GM19240 (cell line): ENCODE results near the gene DCTN1.

Experiments used
- DNase-seq: peaks from one replicate; pipeline ENCODE4 v3.0.0; 2011; ENCODE audit warnings: low spot score; ENCODE audit not compliant: insufficient read length

DCTN1 gene

DNA sequence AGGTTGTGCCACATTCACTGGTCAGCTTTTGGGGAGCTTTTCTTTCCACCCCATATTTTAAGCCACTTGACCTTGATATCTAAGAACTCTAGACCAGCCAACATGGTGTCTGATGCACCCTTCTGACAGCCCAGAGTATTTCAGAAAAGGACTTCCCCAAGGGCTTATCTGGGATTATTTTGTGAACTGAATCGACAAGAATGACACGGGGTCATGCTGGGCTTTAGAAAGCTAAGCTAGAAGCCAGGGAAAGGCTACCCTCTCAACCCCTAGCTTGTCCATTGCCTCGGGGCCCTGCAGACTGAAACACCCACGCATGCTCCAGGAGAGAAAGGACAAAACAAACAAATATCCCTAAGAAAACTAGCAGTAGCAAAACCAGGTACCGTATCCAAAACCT is 52.9 kb downstream of the DCTN1 start:
- DNase-seq: no peak

DNA sequence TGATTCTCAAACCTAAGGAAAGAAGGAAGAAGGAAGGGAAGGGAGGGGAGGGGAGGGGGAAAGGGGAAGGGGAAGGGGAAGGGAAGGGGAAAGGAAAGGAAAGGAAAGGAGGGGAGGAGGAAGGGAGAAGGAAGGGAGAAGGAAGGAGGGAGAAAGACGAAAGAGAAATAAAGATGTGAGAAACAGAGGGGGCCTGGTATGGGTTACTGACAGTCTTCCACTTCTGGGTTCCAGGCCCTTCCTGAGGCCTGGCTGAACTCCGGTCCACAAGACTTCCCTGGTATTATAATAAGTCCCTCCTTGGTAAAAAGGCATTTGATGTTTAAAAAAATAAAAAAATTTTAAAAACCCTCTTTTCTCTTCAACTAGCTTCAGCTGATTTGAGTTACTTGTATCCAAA is 54.3 kb downstream of the DCTN1 start:
- no peak for DNase-seq

DNA sequence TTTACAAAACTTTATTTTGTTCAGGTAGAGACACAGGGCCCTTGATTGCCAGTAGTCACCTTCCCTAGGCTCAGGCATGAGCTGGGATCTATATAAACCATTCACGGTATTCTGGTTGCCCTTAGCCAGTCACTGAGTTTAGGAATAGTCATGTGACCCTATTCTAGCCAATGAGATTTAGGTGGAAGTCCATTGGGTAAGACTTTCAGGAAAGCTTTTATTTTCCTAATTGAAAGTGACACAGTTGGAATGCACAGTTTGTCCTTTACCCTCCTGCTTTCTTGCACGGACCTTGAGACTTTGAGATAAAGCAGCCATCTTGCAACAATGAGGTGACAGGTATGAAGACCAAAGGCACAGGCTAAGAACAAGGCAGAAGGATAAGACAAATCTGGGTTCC is 58.4 kb downstream of the DCTN1 start:
- no peak for DNase-seq

DNA sequence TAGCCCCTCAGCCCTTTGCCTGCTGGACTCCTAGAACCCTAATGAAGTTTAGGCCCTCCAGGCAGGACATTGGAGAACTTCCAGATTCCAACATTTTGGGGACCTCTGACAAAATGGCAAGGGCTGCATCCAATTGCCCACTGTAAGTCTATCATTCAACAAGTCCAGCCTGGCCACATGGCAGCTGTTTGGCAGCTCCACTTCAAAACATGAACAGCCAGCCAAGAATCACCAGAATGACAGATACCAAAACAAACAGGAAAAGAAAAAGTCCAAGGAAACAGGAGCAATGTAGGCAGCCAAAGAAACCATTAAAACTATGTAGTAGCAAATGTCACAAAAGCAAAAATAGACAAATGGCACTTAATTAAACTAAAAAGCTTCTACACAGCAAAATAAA is 62.4 kb downstream of the DCTN1 start:
- DNase-seq: no peak

DNA sequence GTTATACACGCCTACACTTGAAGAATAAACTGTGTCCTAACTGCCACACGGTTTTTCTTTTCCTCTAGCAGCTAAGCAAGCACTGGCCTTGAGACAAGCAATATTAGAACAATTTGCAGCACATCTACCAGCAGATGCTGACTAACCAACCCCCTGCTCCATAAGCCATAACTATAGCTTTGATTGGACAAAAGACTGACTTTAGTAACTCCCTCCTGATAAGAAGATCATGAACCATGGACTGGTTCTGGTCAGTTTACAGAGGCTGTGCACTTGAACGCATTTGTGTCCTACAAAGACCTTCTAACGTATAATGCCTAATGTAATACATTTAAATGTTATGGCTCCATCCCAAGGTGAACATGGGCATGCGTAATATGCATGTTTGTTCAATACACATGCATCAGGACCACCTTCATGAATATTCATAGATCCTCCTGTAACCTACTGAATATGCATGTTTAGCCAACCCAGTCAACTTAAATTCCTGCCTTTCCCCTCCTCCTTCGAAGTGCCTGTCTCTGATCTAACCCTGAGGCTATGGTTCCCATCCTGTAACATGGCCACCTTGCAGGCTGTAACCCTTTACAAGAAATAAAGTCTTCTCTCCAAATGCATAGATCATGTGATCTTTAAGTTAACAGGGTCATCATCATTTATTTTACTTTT is 63.4 kb downstream of the DCTN1 start:
- no peak for DNase-seq

DNA sequence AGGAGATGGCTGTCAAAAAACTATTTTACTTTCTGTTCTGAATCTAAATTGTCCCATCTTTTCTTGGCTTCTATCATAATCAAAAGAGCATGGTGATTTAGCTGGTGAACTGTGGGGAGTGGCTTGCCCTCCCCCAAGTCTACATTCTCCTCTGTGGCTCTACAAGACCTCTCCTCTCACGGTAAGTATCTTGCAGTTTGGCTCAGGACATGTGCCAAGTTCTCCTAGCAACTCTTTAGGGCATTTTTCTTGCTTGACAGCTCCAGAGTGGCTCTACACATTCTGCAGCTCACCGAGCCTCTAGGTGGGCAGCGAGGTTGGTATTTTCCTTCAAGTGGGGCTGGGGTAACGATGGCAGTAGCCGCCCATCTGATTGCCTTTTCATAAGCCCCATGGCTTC is 66.0 kb downstream of the DCTN1 start:
- no peak for DNase-seq

DNA sequence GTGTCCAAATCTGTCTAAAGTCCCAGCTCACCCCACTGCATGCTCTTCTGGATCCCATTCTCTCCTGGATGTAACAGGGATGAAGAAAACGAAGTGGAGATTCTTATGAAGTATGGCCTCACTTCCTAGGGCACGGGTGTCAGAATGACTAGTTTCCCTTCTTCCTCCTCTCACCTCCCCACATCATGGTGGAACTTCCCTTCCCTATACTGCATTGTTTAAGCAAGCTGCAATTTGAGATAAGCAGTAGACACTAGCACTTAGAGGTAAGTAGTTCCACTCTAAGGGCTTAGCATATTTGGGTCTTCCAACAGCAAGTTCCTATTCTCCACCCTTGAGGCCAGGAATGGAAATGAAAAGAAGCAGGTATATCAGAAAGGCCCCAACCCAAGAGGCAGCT is 66.6 kb downstream of the DCTN1 start:
- DNase-seq: no peak

DNA sequence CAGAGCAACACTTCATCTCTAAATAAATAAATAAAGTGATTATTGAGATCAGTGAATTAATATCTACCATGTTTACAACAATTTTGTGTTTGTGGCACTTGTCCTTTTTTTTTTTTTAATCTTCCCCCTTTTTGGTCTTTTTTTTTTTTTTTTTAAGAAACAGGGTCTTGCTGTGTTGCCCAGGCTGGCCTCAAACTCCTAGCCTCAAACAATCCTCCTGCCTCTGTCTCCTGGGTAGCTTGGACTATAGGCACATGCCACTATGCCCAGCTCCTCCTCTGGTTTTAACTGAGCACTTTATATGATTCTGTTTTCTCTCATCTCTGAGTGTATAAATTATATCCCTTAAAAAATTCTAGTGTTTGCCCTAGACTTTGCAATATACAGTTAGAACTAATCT is 67.2 kb downstream of the DCTN1 start:
- no peak for DNase-seq
